OCI-LY1 (cell line): ENCODE data around the gene RRAD.

Source experiments
- H2AFZ ChIP-seq: fragments of 200-600 bp; sonication (generic), shearing (Covaris generic); 2 replicates; pipeline ENCODE4 v1.6.0; 2014; ENCODE audit warnings: antibody characterized with exemption, mild to moderate bottlenecking, low read length
- H3F3A ChIP-seq: fragments of 200-600 bp; sonication (generic), shearing (Covaris generic); 2 replicates; pipeline ENCODE4 v1.6.0; 2014; ENCODE audit warnings: mild to moderate bottlenecking, antibody characterized with exemption, low read length, moderate library complexity; ENCODE audit not compliant: insufficient read depth
- H3K27ac ChIP-seq: fragments of 200-600 bp; sonication (generic); 2 replicates; pipeline ENCODE4 v1.5.1; 2014; ENCODE audit warnings: low read length, mixed run types, mild to moderate bottlenecking, low read depth; ENCODE audit not compliant: poor library complexity, severe bottlenecking
- H3K27me3 ChIP-seq: fragments of 200-600 bp; sonication (generic); 2 replicates; pipeline ENCODE4 v1.6.0; 2014; ENCODE audit warnings: antibody characterized with exemption, mild to moderate bottlenecking, low read length, moderate library complexity; ENCODE audit not compliant: insufficient read depth
- H3K36me3 ChIP-seq: fragments of 200-600 bp; sonication (generic); 2 replicates; pipeline ENCODE4 v1.6.1; 2014; ENCODE audit warnings: mild to moderate bottlenecking, antibody characterized with exemption, low read length, moderate library complexity, mixed read lengths; ENCODE audit not compliant: insufficient read depth
- H3K4me1 ChIP-seq: fragments of 200-600 bp; sonication (generic); 2 replicates; pipeline ENCODE4 v1.5.1; 2014; ENCODE audit warnings: mild to moderate bottlenecking, low read length, moderate library complexity; ENCODE audit not compliant: insufficient read depth, severe bottlenecking
- H3K4me2 ChIP-seq: fragments of 200-600 bp; sonication (generic), shearing (Covaris generic); 2 replicates; pipeline ENCODE4 v1.6.1; 2014; ENCODE audit warnings: low read length
- H3K4me3 ChIP-seq: fragments of 200-600 bp; sonication (generic); 2 replicates; pipeline ENCODE4 v1.5.1; 2014; ENCODE audit warnings: low read length, low read depth, mild to moderate bottlenecking, mixed read lengths; ENCODE audit not compliant: poor library complexity, severe bottlenecking
- H3K79me2 ChIP-seq: fragments of 200-600 bp; shearing (Covaris generic); 2 replicates; pipeline ENCODE4 v1.6.1; 2016; ENCODE audit warnings: mixed run types, low read length, mixed read lengths; ENCODE audit not compliant: insufficient read depth
- H3K9ac ChIP-seq: fragments of 200-600 bp; sonication (generic), shearing (Covaris generic); 2 replicates; pipeline ENCODE4 v1.6.1; 2014; ENCODE audit warnings: mild to moderate bottlenecking, low read length, mixed read lengths
- H3K9me2 ChIP-seq: fragments of 200-600 bp; sonication (generic), shearing (Covaris generic); 2 replicates; pipeline ENCODE4 v1.6.1; 2014; ENCODE audit warnings: low read depth, mild to moderate bottlenecking, low read length, mixed read lengths
- H3K9me3 ChIP-seq: fragments of 200-600 bp; shearing (Covaris generic); 2 replicates; pipeline ENCODE4 v1.6.1; 2014; ENCODE audit warnings: low read length, mixed read lengths
- H4K20me1 ChIP-seq: fragments of 200-600 bp; sonication (generic), shearing (Covaris generic); 2 replicates; pipeline ENCODE4 v1.6.0; 2016; ENCODE audit warnings: mild to moderate bottlenecking, low read length; ENCODE audit not compliant: insufficient read depth
- CTCF ChIP-seq: fragments of 200-600 bp; sonication (generic), shearing (Covaris generic); IDR thresholded peaks from 2 replicates; pipeline ENCODE4 v1.5.1; 2017; ENCODE audit warnings: mild to moderate bottlenecking, antibody characterized with exemption, low read length, moderate library complexity, mixed read lengths
- EZH2 ChIP-seq: fragments of 200-600 bp; sonication (generic), shearing (Covaris generic); IDR thresholded peaks from 2 replicates; pipeline ENCODE4 v1.8.0; 2017; ENCODE audit warnings: borderline replicate concordance, mixed run types, mild to moderate bottlenecking, antibody characterized with exemption, low read length, moderate library complexity, mixed read lengths

The RRAD gene

GRCh38 chr16:66972983-66973382, 47.6 kb upstream of the RRAD start:
- no peaks in the 10 kb centered on the region for H3K79me2 ChIP-seq
- no peaks in the 10 kb centered on the region for H3K36me3 ChIP-seq
- H3K9ac ChIP-seq, result no peak overlapping the region
- H3K9me3 ChIP-seq, result no peaks in the 10 kb centered on the region
- no peak overlapping the region for H3K27ac ChIP-seq
- H3K27me3 ChIP-seq, result peaks cover 6% of the 10 kb centered on the region; the same call in 1 of the 2 replicates
- no peaks in the 10 kb centered on the region for H3K4me1 ChIP-seq
- no peak overlapping the region for H2AFZ ChIP-seq
- no peaks in the 10 kb centered on the region for H3F3A ChIP-seq
- no peak overlapping the region for H3K4me3 ChIP-seq
- no peak for TF ChIP-seq EZH2
- TF ChIP-seq CTCF, result no peak
- H4K20me1 ChIP-seq, result no peaks in the 10 kb centered on the region
- H3K9me2 ChIP-seq, result no peaks in the 10 kb centered on the region
- H3K4me2 ChIP-seq, result no peak overlapping the region

GRCh38 chr16:66970775-66971720, 45.7 kb upstream of the RRAD start:
- TF ChIP-seq EZH2, result no peak
- no peak for TF ChIP-seq CTCF

GRCh38 chr16:66968847-66969246, 43.5 kb upstream of the RRAD start:
- H4K20me1 ChIP-seq, result no peaks in the 10 kb centered on the region
- TF ChIP-seq CTCF (no peak), EZH2 (no peak)
- no peaks in the 10 kb centered on the region for H3K79me2 ChIP-seq
- no peak overlapping the region for H2AFZ ChIP-seq
- H3K36me3 ChIP-seq, result no peaks in the 10 kb centered on the region
- H3K9me2 ChIP-seq, result no peaks in the 10 kb centered on the region
- H3K9me3 ChIP-seq, result no peaks in the 10 kb centered on the region
- peaks cover 6% of the 10 kb centered on the region; the same call in 1 of the 2 replicates for H3K27me3 ChIP-seq
- H3K27ac ChIP-seq, result no peak overlapping the region
- H3K4me1 ChIP-seq, result no peaks in the 10 kb centered on the region
- no peaks in the 10 kb centered on the region for H3F3A ChIP-seq
- no peak overlapping the region for H3K4me3 ChIP-seq
- H3K4me2 ChIP-seq, result no peak overlapping the region
- no peak overlapping the region for H3K9ac ChIP-seq

More at GRCh38 chr16:66970775-66971720, 45.7 kb upstream of the RRAD start:
- Histone ChIP-seq H3K79me2 (no peaks in the 10 kb centered on the region), H3K4me1 (no peaks in the 10 kb centered on the region), H3K9ac (no peak overlapping the region), H3K27ac (no peak overlapping the region), H3K9me3 (no peaks in the 10 kb centered on the region), H4K20me1 (no peaks in the 10 kb centered on the region), H3K36me3 (no peaks in the 10 kb centered on the region), H3K4me2 (no peak overlapping the region), H3F3A (no peaks in the 10 kb centered on the region), H3K27me3 (peaks cover 6% of the 10 kb centered on the region; the same call in 1 of the 2 replicates), H3K4me3 (no peak overlapping the region), H3K9me2 (no peaks in the 10 kb centered on the region), H2AFZ (no peak overlapping the region)
